A549 (cell line): Measurements from ENCODE around the gene NEDD4L.

Source experiments
- EP300 ChIP-seq, 2 experiments: fragments of >200 bp; sonication (Bioruptor Twin); formaldehyde crosslinking; IDR thresholded peaks; 2 replicates in 1 of 2; 3 replicates in 1 of 2; pipeline ENCODE4 v1.6.1; 2016 to 2017
- HDAC2 ChIP-seq: fragments of 200-600 bp; sonication (generic); IDR thresholded peaks from 2 replicates; pipeline ENCODE4 v1.6.1; 2016
- JUN ChIP-seq, 2 experiments: fragments of >200 bp; sonication (Bioruptor Twin); formaldehyde crosslinking; IDR thresholded peaks; 2 replicates in 1 of 2; 3 replicates in 1 of 2; pipeline ENCODE4 v1.6.1; 2016 to 2017
- MYC ChIP-seq: IDR thresholded peaks from 2 replicates; pipeline ENCODE4 v1.6.1; 2012; ENCODE audit warnings: mild to moderate bottlenecking, inconsistent platforms, low read length, improper control_type of control experiment, borderline replicate concordance
- POLR2A ChIP-seq: IDR thresholded peaks from 2 replicates; pipeline ENCODE4 v1.6.1; 2012; ENCODE audit warnings: mild to moderate bottlenecking, low read length
- RAD21 ChIP-seq, 2 experiments: fragments of >200 bp in 1 of 2; sonication (Bioruptor Twin) in 1 of 2; formaldehyde crosslinking in 1 of 2; IDR thresholded peaks in 1 of 2; conservative IDR thresholded peaks in 1 of 2; 2 replicates in 1 of 2; 3 replicates in 1 of 2; pipeline ENCODE4 v1.6.1; 2012 to 2018; ENCODE audit warnings: inconsistent platforms in 1 of 2
- RCOR1 ChIP-seq: fragments of 150-350 bp; IDR thresholded peaks from 2 replicates; pipeline ENCODE4 v1.6.1; 2014; ENCODE audit warnings: antibody characterized with exemption, low read length, low read depth
- SMC3 ChIP-seq: fragments of >200 bp; sonication (Bioruptor Twin); formaldehyde crosslinking; IDR thresholded peaks from 3 replicates; pipeline ENCODE4 v1.6.1; 2018; ENCODE audit warnings: inconsistent platforms
- SREBF2 ChIP-seq: fragments of 450-650 bp; IDR thresholded peaks from 2 replicates; pipeline ENCODE4 v1.6.1; 2014; ENCODE audit warnings: mild to moderate bottlenecking, moderate library complexity
- TF ChIP-seq, protein P1 (sequence below): fragments of >200 bp; sonication (Bioruptor Twin); formaldehyde crosslinking; IDR thresholded peaks from 3 replicates; pipeline ENCODE4 v1.5.1; 2016
- TF ChIP-seq, protein P2 (sequence below): IDR thresholded peaks from 2 replicates; pipeline ENCODE4 v1.6.1; 2012
- TF ChIP-seq, protein P3 (sequence below): fragments of 450-650 bp; IDR thresholded peaks from 2 replicates; pipeline ENCODE4 v1.6.1; 2014; ENCODE audit warnings: antibody characterized with exemption
- TF ChIP-seq, protein P4 (sequence below): fragments of 200-600 bp; sonication (generic); IDR thresholded peaks from 2 replicates; pipeline ENCODE4 v1.6.1; 2016; ENCODE audit warnings: antibody characterized with exemption, mild to moderate bottlenecking, moderate library complexity

DNA sequence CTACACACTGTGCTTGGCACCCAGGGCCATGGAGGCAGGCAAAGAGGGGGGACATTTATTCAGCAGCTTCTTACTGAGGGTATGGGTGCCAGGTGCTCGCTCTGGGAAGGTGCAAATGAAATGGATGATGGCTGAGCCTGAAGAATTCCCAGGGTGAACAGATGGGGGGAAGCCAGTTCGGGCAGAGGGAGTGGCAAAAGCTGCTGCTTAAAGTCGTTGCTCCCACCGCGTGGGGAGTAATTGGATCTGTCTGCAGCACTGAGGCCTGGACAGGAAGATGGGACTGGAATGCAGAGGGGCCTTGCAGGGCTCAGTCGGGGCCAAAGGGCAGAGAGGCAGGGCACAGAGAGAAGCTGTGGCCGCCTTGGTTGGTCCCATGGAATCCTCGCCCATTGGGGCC, 51.2 kb downstream of the NEDD4L start:
- no peak for TF ChIP-seq EP300 (IDR thresholded peaks at IDR 0.05)
- no peak for TF ChIP-seq MYC
- no peak for TF ChIP-seq POLR2A
- TF ChIP-seq, protein P1, sequence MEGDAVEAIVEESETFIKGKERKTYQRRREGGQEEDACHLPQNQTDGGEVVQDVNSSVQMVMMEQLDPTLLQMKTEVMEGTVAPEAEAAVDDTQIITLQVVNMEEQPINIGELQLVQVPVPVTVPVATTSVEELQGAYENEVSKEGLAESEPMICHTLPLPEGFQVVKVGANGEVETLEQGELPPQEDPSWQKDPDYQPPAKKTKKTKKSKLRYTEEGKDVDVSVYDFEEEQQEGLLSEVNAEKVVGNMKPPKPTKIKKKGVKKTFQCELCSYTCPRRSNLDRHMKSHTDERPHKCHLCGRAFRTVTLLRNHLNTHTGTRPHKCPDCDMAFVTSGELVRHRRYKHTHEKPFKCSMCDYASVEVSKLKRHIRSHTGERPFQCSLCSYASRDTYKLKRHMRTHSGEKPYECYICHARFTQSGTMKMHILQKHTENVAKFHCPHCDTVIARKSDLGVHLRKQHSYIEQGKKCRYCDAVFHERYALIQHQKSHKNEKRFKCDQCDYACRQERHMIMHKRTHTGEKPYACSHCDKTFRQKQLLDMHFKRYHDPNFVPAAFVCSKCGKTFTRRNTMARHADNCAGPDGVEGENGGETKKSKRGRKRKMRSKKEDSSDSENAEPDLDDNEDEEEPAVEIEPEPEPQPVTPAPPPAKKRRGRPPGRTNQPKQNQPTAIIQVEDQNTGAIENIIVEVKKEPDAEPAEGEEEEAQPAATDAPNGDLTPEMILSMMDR, result no peak
- TF ChIP-seq, protein P2, sequence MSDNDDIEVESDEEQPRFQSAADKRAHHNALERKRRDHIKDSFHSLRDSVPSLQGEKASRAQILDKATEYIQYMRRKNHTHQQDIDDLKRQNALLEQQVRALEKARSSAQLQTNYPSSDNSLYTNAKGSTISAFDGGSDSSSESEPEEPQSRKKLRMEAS, result no peak
- TF ChIP-seq RCOR1, result no peak
- TF ChIP-seq SMC3, result no peak
- TF ChIP-seq, protein P3, sequence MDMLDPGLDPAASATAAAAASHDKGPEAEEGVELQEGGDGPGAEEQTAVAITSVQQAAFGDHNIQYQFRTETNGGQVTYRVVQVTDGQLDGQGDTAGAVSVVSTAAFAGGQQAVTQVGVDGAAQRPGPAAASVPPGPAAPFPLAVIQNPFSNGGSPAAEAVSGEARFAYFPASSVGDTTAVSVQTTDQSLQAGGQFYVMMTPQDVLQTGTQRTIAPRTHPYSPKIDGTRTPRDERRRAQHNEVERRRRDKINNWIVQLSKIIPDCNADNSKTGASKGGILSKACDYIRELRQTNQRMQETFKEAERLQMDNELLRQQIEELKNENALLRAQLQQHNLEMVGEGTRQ, result no peak
- TF ChIP-seq RAD21 (conservative IDR thresholded peaks at IDR 0.05 in 1 of 2, IDR thresholded peaks at IDR 0.05 in 1 of 2), result no peak
- TF ChIP-seq, protein P4, sequence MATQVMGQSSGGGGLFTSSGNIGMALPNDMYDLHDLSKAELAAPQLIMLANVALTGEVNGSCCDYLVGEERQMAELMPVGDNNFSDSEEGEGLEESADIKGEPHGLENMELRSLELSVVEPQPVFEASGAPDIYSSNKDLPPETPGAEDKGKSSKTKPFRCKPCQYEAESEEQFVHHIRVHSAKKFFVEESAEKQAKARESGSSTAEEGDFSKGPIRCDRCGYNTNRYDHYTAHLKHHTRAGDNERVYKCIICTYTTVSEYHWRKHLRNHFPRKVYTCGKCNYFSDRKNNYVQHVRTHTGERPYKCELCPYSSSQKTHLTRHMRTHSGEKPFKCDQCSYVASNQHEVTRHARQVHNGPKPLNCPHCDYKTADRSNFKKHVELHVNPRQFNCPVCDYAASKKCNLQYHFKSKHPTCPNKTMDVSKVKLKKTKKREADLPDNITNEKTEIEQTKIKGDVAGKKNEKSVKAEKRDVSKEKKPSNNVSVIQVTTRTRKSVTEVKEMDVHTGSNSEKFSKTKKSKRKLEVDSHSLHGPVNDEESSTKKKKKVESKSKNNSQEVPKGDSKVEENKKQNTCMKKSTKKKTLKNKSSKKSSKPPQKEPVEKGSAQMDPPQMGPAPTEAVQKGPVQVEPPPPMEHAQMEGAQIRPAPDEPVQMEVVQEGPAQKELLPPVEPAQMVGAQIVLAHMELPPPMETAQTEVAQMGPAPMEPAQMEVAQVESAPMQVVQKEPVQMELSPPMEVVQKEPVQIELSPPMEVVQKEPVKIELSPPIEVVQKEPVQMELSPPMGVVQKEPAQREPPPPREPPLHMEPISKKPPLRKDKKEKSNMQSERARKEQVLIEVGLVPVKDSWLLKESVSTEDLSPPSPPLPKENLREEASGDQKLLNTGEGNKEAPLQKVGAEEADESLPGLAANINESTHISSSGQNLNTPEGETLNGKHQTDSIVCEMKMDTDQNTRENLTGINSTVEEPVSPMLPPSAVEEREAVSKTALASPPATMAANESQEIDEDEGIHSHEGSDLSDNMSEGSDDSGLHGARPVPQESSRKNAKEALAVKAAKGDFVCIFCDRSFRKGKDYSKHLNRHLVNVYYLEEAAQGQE, result no peak
- TF ChIP-seq HDAC2, result no peak
- no peak for TF ChIP-seq SREBF2
- no peak for TF ChIP-seq JUN (IDR thresholded peaks at IDR 0.05)
